Upper lobe of left lung (tissue), 6 donors: Measurements from ENCODE around the gene EGLN2. TPM values are rescaled to one million over a fixed set of nuclear protein-coding genes. Genes with fewer than 3 reads are reported as not detected.

Source experiments
- ATAC-seq, 2 donors: fragments of 200-7000 bp; cut with Tn5 transposase; one replicate each; pipeline ENCODE4 v1.9.1; 2022; ENCODE audit warnings: mild to moderate bottlenecking in 2 of 2, moderate library complexity in 2 of 2; ENCODE audit not compliant: low FRiP score in 2 of 2
- DNase-seq, 2 donors: peaks; one replicate each; pipeline ENCODE4 v3.0.0-alpha.2; 2019 to 2020
- H3K27ac ChIP-seq, 4 donors: fragments of 200-600 bp; sonication (generic); one replicate each; pipeline ENCODE4 v1.5.1; 2016 to 2019
- H3K27me3 ChIP-seq, 4 donors: fragments of 200-600 bp; sonication (generic); one replicate each; pipeline ENCODE4 v1.5.1; 2017 to 2019
- H3K36me3 ChIP-seq, 4 donors: fragments of 200-600 bp; sonication (generic); one replicate each; pipeline ENCODE4 v1.5.1; 2016 to 2019
- H3K4me1 ChIP-seq, 4 donors: fragments of 200-600 bp; sonication (generic); one replicate each; pipeline ENCODE4 v1.5.1; 2018 to 2019
- H3K4me3 ChIP-seq, 4 donors: fragments of 200-600 bp; sonication (generic); one replicate each; pipeline ENCODE4 v1.5.1; 2017 to 2019; ENCODE audit warnings: mild to moderate bottlenecking in 2 of 4, moderate library complexity in 1 of 4
- H3K9me3 ChIP-seq, 4 donors: fragments of 200-600 bp; sonication (generic); one replicate each; pipeline ENCODE4 v1.5.1; 2018 to 2019
- EP300 ChIP-seq, 4 donors: sonication (generic); formaldehyde crosslinking; IDR thresholded peaks; one replicate each; pipeline ENCODE4 v1.5.1; 2017; ENCODE audit warnings: antibody characterized with exemption in 4 of 4, control low read depth in 2 of 4
- POLR2A ChIP-seq, 4 donors: fragments of 450-650 bp; IDR thresholded peaks; one replicate each; pipeline ENCODE4 v1.5.1; 2016 to 2017; ENCODE audit warnings: antibody characterized with exemption in 4 of 4, mild to moderate bottlenecking in 2 of 4
- POLR2AphosphoS5 ChIP-seq, 2 donors: sonication (generic); formaldehyde crosslinking; IDR thresholded peaks; one replicate each; pipeline ENCODE4 v1.5.1; 2017; ENCODE audit warnings: antibody characterized with exemption in 2 of 2
- WGBS, 2 donors: methylation state at CpG; one replicate each; pipeline ENCODE4 v1.1.5; 2017 to 2018; 5-methylcytosine and 5-hydroxymethylcytosine counted together
- total RNA-seq, 6 donors: library from RNA; depleted of rRNA in 4 of 6; stranded (reverse); fragments of >200 nt in 4 of 6; gene quantifications; one replicate each; pipeline versions ENCODE4 v1.1.0 to v1.2.1, GENCODE V29; 2016 to 2021
- TF ChIP-seq, protein P1 (sequence below), 6 experiments: fragments of 450-650 bp in 4 of 6; fragments of 200-600 bp in 2 of 6; sonication (generic) in 2 of 6; IDR thresholded peaks; one replicate each; pipeline ENCODE4 v1.5.1; 2016 to 2019; ENCODE audit warnings: antibody characterized with exemption in 6 of 6
- donor health status: DM: no; HTN: no; CAD: no; lungs with moderate emphysema.
- donor health status: DM: no; HTN: yes; CAD: no; lungs with severe emphysema.

The EGLN2 gene
- total RNA-seq, 6 donors from 2014 or later, result 170 to 353 (median 211) TPM

DNA sequence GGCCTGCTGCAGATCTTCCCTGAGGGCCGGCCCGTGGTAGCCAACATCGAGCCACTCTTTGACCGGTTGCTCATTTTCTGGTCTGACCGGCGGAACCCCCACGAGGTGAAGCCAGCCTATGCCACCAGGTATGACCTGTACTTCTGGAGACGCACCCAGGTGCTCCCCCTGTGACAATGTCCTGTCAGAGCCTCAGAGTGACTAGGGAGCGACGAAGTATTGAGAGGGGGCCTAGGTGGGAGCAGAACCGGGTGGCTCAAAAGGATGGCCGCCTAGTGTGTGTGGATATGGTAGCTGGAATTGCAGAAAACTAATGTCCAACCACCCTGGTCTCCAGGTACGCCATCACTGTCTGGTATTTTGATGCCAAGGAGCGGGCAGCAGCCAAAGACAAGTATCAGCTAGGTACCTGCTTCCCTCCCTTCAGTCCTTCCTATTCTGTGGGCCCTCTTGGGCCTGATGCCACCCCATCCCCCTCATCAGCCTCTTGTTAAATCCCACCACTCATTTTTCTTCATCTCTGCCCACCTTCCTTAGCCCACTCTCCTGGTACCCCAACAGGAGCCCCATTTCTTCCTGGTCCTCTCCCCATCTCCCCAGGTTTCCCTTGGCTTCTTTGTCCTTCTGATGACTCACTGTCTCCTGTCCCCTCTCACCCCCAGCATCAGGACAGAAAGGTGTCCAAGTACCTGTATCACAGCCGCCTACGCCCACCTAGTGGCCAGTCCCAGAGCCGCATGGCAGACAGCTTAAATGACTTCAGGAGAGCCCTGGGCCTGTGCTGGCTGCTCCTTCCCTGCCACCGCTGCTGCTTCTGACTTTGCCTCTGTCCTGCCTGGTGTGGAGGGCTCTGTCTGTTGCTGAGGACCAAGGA, 8.4 kb downstream of the EGLN2 start:
- DNase-seq (no peak), ATAC-seq (no peak)
- peak overlapping the region; percentile 93 to 99 (median 98) for H3K27ac ChIP-seq
- peak overlapping the region in 2 of 4 donors; percentile 26 for H3K4me3 ChIP-seq
- TF ChIP-seq EP300 (IDR thresholded peaks at IDR 0.05) (no peak), POLR2A (IDR thresholded peaks at IDR 0.05) (no peak)
- TF ChIP-seq, protein P1, sequence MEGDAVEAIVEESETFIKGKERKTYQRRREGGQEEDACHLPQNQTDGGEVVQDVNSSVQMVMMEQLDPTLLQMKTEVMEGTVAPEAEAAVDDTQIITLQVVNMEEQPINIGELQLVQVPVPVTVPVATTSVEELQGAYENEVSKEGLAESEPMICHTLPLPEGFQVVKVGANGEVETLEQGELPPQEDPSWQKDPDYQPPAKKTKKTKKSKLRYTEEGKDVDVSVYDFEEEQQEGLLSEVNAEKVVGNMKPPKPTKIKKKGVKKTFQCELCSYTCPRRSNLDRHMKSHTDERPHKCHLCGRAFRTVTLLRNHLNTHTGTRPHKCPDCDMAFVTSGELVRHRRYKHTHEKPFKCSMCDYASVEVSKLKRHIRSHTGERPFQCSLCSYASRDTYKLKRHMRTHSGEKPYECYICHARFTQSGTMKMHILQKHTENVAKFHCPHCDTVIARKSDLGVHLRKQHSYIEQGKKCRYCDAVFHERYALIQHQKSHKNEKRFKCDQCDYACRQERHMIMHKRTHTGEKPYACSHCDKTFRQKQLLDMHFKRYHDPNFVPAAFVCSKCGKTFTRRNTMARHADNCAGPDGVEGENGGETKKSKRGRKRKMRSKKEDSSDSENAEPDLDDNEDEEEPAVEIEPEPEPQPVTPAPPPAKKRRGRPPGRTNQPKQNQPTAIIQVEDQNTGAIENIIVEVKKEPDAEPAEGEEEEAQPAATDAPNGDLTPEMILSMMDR (IDR thresholded peaks at IDR 0.05), result peak in 4 of 6 experiments; percentile 21 to 48 (median 32)
- H3K9me3 ChIP-seq, result no peaks in the 10 kb centered on the region
- H3K4me1 ChIP-seq, result peaks cover 88 to 97% (median 89%) of the 10 kb centered on the region in 4 donors
- H3K36me3 ChIP-seq, result peaks cover 14 to 57% (median 35%) of the 10 kb centered on the region in 4 donors
- WGBS, 2 donors, result 65 to 73% methylated on average over 14 to 18 of the region's 18 CpGs
- H3K27me3 ChIP-seq, result no peaks in the 10 kb centered on the region

DNA sequence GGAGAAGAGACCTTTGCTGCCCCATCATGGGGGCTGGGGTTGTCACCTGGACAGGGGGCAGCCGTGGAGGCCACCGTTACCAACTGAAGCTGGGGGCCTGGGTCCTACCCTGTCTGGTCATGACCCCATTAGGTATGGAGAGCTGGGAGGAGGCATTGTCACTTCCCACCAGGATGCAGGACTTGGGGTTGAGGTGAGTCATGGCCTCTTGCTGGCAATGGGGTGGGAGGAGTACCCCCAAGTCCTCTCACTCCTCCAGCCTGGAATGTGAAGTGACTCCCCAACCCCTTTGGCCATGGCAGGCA, 9.0 kb downstream of the EGLN2 start:
- Histone ChIP-seq H3K36me3 (peaks cover 14 to 54% (median 35%) of the 10 kb centered on the region in 4 donors), H3K27ac (peak overlapping the region; percentile 93 to 99 (median 98)), H3K9me3 (no peaks in the 10 kb centered on the region), H3K4me1 (peaks cover 88 to 97% (median 89%) of the 10 kb centered on the region in 4 donors), H3K27me3 (no peaks in the 10 kb centered on the region), H3K4me3 (no peak overlapping the region)
- ATAC-seq (no peak), DNase-seq (no peak)
- TF ChIP-seq, protein P1 (IDR thresholded peaks at IDR 0.05), result no peak
- TF ChIP-seq POLR2AphosphoS5 (IDR thresholded peaks at IDR 0.05) (no peak), EP300 (IDR thresholded peaks at IDR 0.05) (no peak), POLR2A (IDR thresholded peaks at IDR 0.05) (no peak)
- 68% methylated on average over 2 of the region's 2 CpGs; no CpG with 5 or more reads in 1 of the 2 donors for WGBS, 2 donors

DNA sequence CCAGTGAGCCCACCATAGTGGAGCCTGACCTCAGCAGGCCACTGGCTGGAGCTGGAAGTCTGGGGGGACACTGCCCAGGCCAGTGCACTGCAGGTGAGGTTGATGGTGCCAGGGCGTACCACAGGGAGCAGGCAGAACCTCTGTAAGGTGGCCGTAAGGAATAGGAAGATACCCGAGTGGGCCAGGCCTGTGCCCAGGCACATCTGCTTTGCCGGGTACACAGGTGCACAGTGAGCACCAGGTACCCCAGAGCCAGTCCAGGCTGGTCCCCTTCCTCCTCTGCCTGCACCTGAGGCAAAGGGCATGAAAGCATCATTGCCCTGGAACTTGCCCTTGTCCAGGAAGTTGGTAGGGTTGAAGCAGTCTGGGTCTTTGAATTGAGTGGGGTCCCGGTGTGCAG, 9.5 kb downstream of the EGLN2 start:
- peaks cover 14 to 49% (median 35%) of the 10 kb centered on the region in 4 donors for H3K36me3 ChIP-seq
- H3K27me3 ChIP-seq, result no peaks in the 10 kb centered on the region
- peaks cover 86 to 95% (median 88%) of the 10 kb centered on the region in 4 donors for H3K4me1 ChIP-seq
- H3K9me3 ChIP-seq, result no peaks in the 10 kb centered on the region
- H3K4me3 ChIP-seq, result no peak overlapping the region
- H3K27ac ChIP-seq, result peak overlapping the region in 3 of 4 donors; percentile 93 to 99 (median 98)
- ATAC-seq, result no peak
- 92 to 100% methylated on average over 3 to 5 of the region's 5 CpGs for WGBS, 2 donors
- TF ChIP-seq POLR2AphosphoS5 (IDR thresholded peaks at IDR 0.05), result no peak
- no peak for TF ChIP-seq EP300 (IDR thresholded peaks at IDR 0.05)
- TF ChIP-seq, protein P1 (IDR thresholded peaks at IDR 0.05), result no peak
- no peak for TF ChIP-seq POLR2A (IDR thresholded peaks at IDR 0.05)
- DNase-seq, result no peak

- peak overlapping the region; percentile 76 to 82 (median 80) for H3K27ac ChIP-seq
- peaks cover 77 to 85% (median 79%) of the 10 kb centered on the region in 4 donors for H3K4me1 ChIP-seq
- H3K9me3 ChIP-seq, result no peaks in the 10 kb centered on the region
- H3K4me3 ChIP-seq, result peak overlapping the region in 2 of 4 donors; percentile 49 to 56
- no peaks in the 10 kb centered on the region for H3K27me3 ChIP-seq
- WGBS, 2 donors, result 89 to 94% methylated on average over 26 to 39 of the region's 39 CpGs
- ATAC-seq (no peak), DNase-seq (peak in 1 of 2 donors; percentile 70)
- H3K36me3 ChIP-seq, result peaks cover 14 to 41% (median 31%) of the 10 kb centered on the region in 4 donors
- TF ChIP-seq POLR2A (IDR thresholded peaks at IDR 0.05) (peak in 1 of 4 donors; percentile 22), POLR2AphosphoS5 (IDR thresholded peaks at IDR 0.05) (no peak)
Observed at GRCh38 chr19:40809358-40810086, 10.5 kb downstream of the EGLN2 start.

- Histone ChIP-seq H3K36me3 (peaks cover 14 to 35% (median 28%) of the 10 kb centered on the region in 4 donors), H3K4me1 (peaks cover 71 to 78% (median 73%) of the 10 kb centered on the region in 4 donors), H3K9me3 (no peaks in the 10 kb centered on the region), H3K4me3 (peak overlapping the region in 3 of 4 donors; percentile 41 to 56 (median 49)), H3K27ac (peak overlapping the region; percentile 76 to 82 (median 80)), H3K27me3 (no peaks in the 10 kb centered on the region)
- no peak for ATAC-seq
- WGBS, 2 donors, result 65 to 77% methylated on average over 8 of the region's 14 CpGs
- DNase-seq, result no peak
- TF ChIP-seq, protein P1 (IDR thresholded peaks at IDR 0.05), result no peak
- no peak for TF ChIP-seq POLR2AphosphoS5 (IDR thresholded peaks at IDR 0.05)
- no peak for TF ChIP-seq EP300 (IDR thresholded peaks at IDR 0.05)
- no peak for TF ChIP-seq POLR2A (IDR thresholded peaks at IDR 0.05)
Observed at GRCh38 chr19:40810160-40810559, 11.2 kb downstream of the EGLN2 start.
